GM08714 (cell line): ENCODE data around the gene CELSR3.

Source experiments
- H3K4me3 ChIP-seq: fragments of 200-500 bp; sonication (Bioruptor generic); 2 replicates; pipeline ENCODE4 v1.5.1; 2014; ENCODE audit warnings: mild to moderate bottlenecking, low read length, inconsistent platforms
- ZNF274 ChIP-seq: IDR thresholded peaks from 2 replicates; pipeline ENCODE4 v1.6.1; 2012; ENCODE audit warnings: mild to moderate bottlenecking, low read depth, low read length

Gene CELSR3

GRCh38 chr3:48636149-48636655 is 26.5 kb downstream of the CELSR3 start:
- H3K4me3 ChIP-seq, result peak overlapping the region; percentile 66
- TF ChIP-seq ZNF274, result no peak

- TF ChIP-seq ZNF274, result no peak
Observed at GRCh38 chr3:48635222-48636021, 27.3 kb downstream of the CELSR3 start, which contains the start of gene SLC26A6. Gene SLC26A6 (minus strand): TSS chr3:48635461. CDS start chr3:48635393, 68 bp downstream.

GRCh38 chr3:48634661-48635221 is 27.9 kb downstream of the CELSR3 start:
- TF ChIP-seq ZNF274, result no peak
- H3K4me3 ChIP-seq, result peak overlapping the region; percentile 86; the same call in 1 of the 2 replicates

More at GRCh38 chr3:48635222-48636021, 27.3 kb downstream of the CELSR3 start, which contains the start of gene SLC26A6:
- H3K4me3 ChIP-seq, result peak within 1 kb of the TSS; percentile 86

- no peak overlapping the region for H3K4me3 ChIP-seq
- no peak for TF ChIP-seq ZNF274
Observed at GRCh38 chr3:48633743-48634142, 28.9 kb downstream of the CELSR3 start.

GRCh38 chr3:48633256-48633655 is 29.4 kb downstream of the CELSR3 start:
- no peak for TF ChIP-seq ZNF274
- H3K4me3 ChIP-seq, result no peak overlapping the region

GRCh38 chr3:48631516-48632448 is 30.9 kb downstream of the CELSR3 start:
- no peak overlapping the region for H3K4me3 ChIP-seq
- no peak for TF ChIP-seq ZNF274

- no peak overlapping the region for H3K4me3 ChIP-seq
- TF ChIP-seq ZNF274, result no peak
Observed at GRCh38 chr3:48630833-48631232, 31.9 kb downstream of the CELSR3 start.

- TF ChIP-seq ZNF274, result no peak
- no peak overlapping the region for H3K4me3 ChIP-seq
Observed at GRCh38 chr3:48630407-48630806, 32.3 kb downstream of the CELSR3 start.

- no peak for TF ChIP-seq ZNF274
- no peak overlapping the region for H3K4me3 ChIP-seq
Observed at GRCh38 chr3:48629894-48630293, 32.8 kb downstream of the CELSR3 start.

GRCh38 chr3:48628277-48629017 is 34.2 kb downstream of the CELSR3 start:
- TF ChIP-seq ZNF274, result no peak

GRCh38 chr3:48625600-48625999 is 37.1 kb downstream of the CELSR3 start:
- no peak overlapping the region for H3K4me3 ChIP-seq
- TF ChIP-seq ZNF274, result no peak

More at GRCh38 chr3:48628277-48629017, 34.2 kb downstream of the CELSR3 start:
- no peak overlapping the region for H3K4me3 ChIP-seq

GRCh38 chr3:48624767-48625166 is 37.9 kb downstream of the CELSR3 start:
- TF ChIP-seq ZNF274, result no peak
- H3K4me3 ChIP-seq, result no peak overlapping the region

- no peak for TF ChIP-seq ZNF274
- H3K4me3 ChIP-seq, result no peak overlapping the region
Observed at GRCh38 chr3:48623851-48624547, 38.7 kb downstream of the CELSR3 start.
